ENCODE data around the gene TCIRG1. TPM values are rescaled to one million over a fixed set of nuclear protein-coding genes. Genes with fewer than 3 reads are reported as not detected.

The TCIRG1 gene
- total and polyA plus RNA-seq, 5 experiments from 2014 or later, result 19.9 to 164 (median 24.2) TPM

GRCh38 chr11:68036717-68037239, 2.0 kb upstream of the TCIRG1 start:
- H3K36me3 Mint-ChIP-seq, result peaks cover 0 to 14% (median 0%) of the 10 kb centered on the region in 3 donors
- H3K27me3 Mint-ChIP-seq, result no peaks in the 10 kb centered on the region
- POLR2A ChIA-PET, result interaction anchor here (1.2 to 2.6 kb wide), 2 partner anchors 10 to 174 kb away, joined by 3 to 8 read pairs; no protein-coding TSS in a partner anchor
- ATAC-seq (no peak), DNase-seq (peak in 1 of 10 donors; percentile 28)
- H3K4me1 Mint-ChIP-seq, result peaks cover 15 to 45% (median 41%) of the 10 kb centered on the region in 4 donors
- H3K9me3 Mint-ChIP-seq, result no peaks in the 10 kb centered on the region
- H3K27ac Mint-ChIP-seq, result peak overlapping the region; percentile 66 to 95 (median 88)
- peak overlapping the region in 7 of 10 donors; percentile 20 to 62 (median 51) for H3K4me3 Mint-ChIP-seq

- DNase-seq, result no peak
- H3K4me1 Mint-ChIP-seq, result peaks cover 15 to 43% (median 41%) of the 10 kb centered on the region in 4 donors
- H3K9me3 Mint-ChIP-seq, result no peaks in the 10 kb centered on the region
- H3K27me3 Mint-ChIP-seq, result no peaks in the 10 kb centered on the region
- peak overlapping the region; percentile 66 to 95 (median 88) for H3K27ac Mint-ChIP-seq
- H3K36me3 Mint-ChIP-seq, result peaks cover 0 to 14% (median 0%) of the 10 kb centered on the region in 3 donors
- peak overlapping the region; percentile 42 to 72 (median 57) for H3K4me3 Mint-ChIP-seq
- no peak for ATAC-seq
- POLR2A ChIA-PET, result interaction anchor here (0.5 to 2.6 kb wide), 4 partner anchors 11 to 294 kb away, joined by 3 to 8 read pairs (median 3); no protein-coding TSS in a partner anchor
Measured at GRCh38 chr11:68037411-68038225, 1.2 kb upstream of the TCIRG1 start.

- H3K9me3 Mint-ChIP-seq, result no peaks in the 10 kb centered on the region
- H3K27me3 Mint-ChIP-seq, result no peaks in the 10 kb centered on the region
- DNase-seq (no peak), ATAC-seq (no peak)
- peaks cover 15 to 43% (median 41%) of the 10 kb centered on the region in 4 donors for H3K4me1 Mint-ChIP-seq
- POLR2A ChIA-PET, result interaction anchor here (0.5 to 3.5 kb wide), 7 partner anchors 8 to 293 kb away, joined by 3 to 23 read pairs (median 4); partner anchors contain the start of gene NDUFS8
- H3K4me3 Mint-ChIP-seq, result peak overlapping the region in 7 of 10 donors; percentile 10 to 91 (median 87)
- peak overlapping the region in 6 of 10 donors; percentile 2 to 93 (median 32) for H3K27ac Mint-ChIP-seq
- peaks cover 0 to 14% (median 0%) of the 10 kb centered on the region in 3 donors for H3K36me3 Mint-ChIP-seq
Measured at GRCh38 chr11:68038226-68038717, 553 bp upstream of the TCIRG1 start.

GRCh38 chr11:68039526-68040086, 781 bp downstream of the TCIRG1 start:
- peaks cover 15 to 40% (median 38%) of the 10 kb centered on the region in 4 donors for H3K4me1 Mint-ChIP-seq
- peak overlapping the region; percentile 91 to 97 (median 94) for H3K27ac Mint-ChIP-seq
- DNase-seq, result peak in 1 of 10 donors; percentile 61
- peak overlapping the region; percentile 80 to 96 (median 90) for H3K4me3 Mint-ChIP-seq
- no peaks in the 10 kb centered on the region for H3K9me3 Mint-ChIP-seq
- peak in 1 of 2 donors; percentile 4 for ATAC-seq
- POLR2A ChIA-PET, result interaction anchor here (0.6 to 3.5 kb wide), 7 partner anchors 7 to 172 kb away, joined by 3 to 23 read pairs (median 4); partner anchors contain the start of gene NDUFS8
- H3K27me3 Mint-ChIP-seq, result no peaks in the 10 kb centered on the region
- H3K36me3 Mint-ChIP-seq, result peaks cover 0 to 7% (median 0%) of the 10 kb centered on the region in 3 donors

- POLR2A ChIA-PET, result interaction anchor here (0.6 to 3.5 kb wide), 4 partner anchors 8 to 80 kb away, joined by 3 to 23 read pairs (median 6); partner anchors contain the start of gene NDUFS8
- no peaks in the 10 kb centered on the region for H3K9me3 Mint-ChIP-seq
- ATAC-seq, result peak; percentile 52 to 61
Measured at GRCh38 chr11:68040101-68040956, 1.5 kb downstream of the TCIRG1 start.

GRCh38 chr11:68040957-68041591, 2.2 kb downstream of the TCIRG1 start:
- Mint-ChIP-seq H3K27ac (peak overlapping the region; percentile 92 to 97 (median 94)), H3K4me1 (peaks cover 15 to 39% (median 35%) of the 10 kb centered on the region in 4 donors), H3K4me3 (peak overlapping the region in 9 of 10 donors; percentile 80 to 96 (median 90)), H3K36me3 (peaks cover 0 to 11% (median 0%) of the 10 kb centered on the region in 3 donors), H3K27me3 (no peaks in the 10 kb centered on the region), H3K9me3 (no peaks in the 10 kb centered on the region)
- POLR2A ChIA-PET, result interaction anchor here (2.1 to 3.5 kb wide), 2 partner anchors 10 to 14 kb away, joined by 7 to 23 read pairs; partner anchors contain the start of gene NDUFS8
- DNase-seq (peak in 1 of 10 donors; percentile 63), ATAC-seq (no peak)

More at GRCh38 chr11:68040101-68040956, 1.5 kb downstream of the TCIRG1 start:
- Mint-ChIP-seq H3K27ac (peak overlapping the region; percentile 91 to 97 (median 94)), H3K36me3 (peaks cover 0 to 9% (median 0%) of the 10 kb centered on the region in 3 donors), H3K4me1 (peaks cover 15 to 39% (median 38%) of the 10 kb centered on the region in 4 donors), H3K27me3 (no peaks in the 10 kb centered on the region), H3K4me3 (peak overlapping the region; percentile 80 to 96 (median 90))
- DNase-seq, result peak in 9 of 10 donors; percentile 22 to 69 (median 43)

- peak overlapping the region in 8 of 10 donors; percentile 36 to 94 (median 90) for H3K27ac Mint-ChIP-seq
- DNase-seq (peak in 1 of 10 donors; percentile 57), ATAC-seq (no peak)
- H3K27me3 Mint-ChIP-seq, result no peaks in the 10 kb centered on the region
- H3K4me3 Mint-ChIP-seq, result peak overlapping the region in 8 of 10 donors; percentile 4 to 78 (median 52)
- H3K9me3 Mint-ChIP-seq, result no peaks in the 10 kb centered on the region
- POLR2A ChIA-PET, result interaction anchor here (3.5 kb wide), 1 partner anchor 11 kb away, joined by 23 read pairs; the partner anchor contains the start of gene NDUFS8
- H3K36me3 Mint-ChIP-seq, result peaks cover 0 to 17% (median 0%) of the 10 kb centered on the region in 3 donors
- H3K4me1 Mint-ChIP-seq, result peaks cover 14 to 37% (median 31%) of the 10 kb centered on the region in 4 donors
Measured at GRCh38 chr11:68041617-68042218, 2.9 kb downstream of the TCIRG1 start.

GRCh38 chr11:68042219-68043028, 3.6 kb downstream of the TCIRG1 start:
- DNase-seq (peak in 1 of 10 donors; percentile 35), ATAC-seq (no peak)
- Mint-ChIP-seq H3K27ac (peak overlapping the region in 3 of 10 donors; percentile 18 to 49 (median 25)), H3K36me3 (peaks cover 0 to 17% (median 0%) of the 10 kb centered on the region in 3 donors), H3K4me3 (peak overlapping the region in 2 of 10 donors; percentile 10 to 14), H3K4me1 (peaks cover 9 to 29% (median 24%) of the 10 kb centered on the region in 4 donors), H3K9me3 (no peaks in the 10 kb centered on the region), H3K27me3 (no peaks in the 10 kb centered on the region)
- POLR2A ChIA-PET, result interaction anchor here (0.6 kb wide), 1 partner anchor 162 kb away, joined by 9 read pairs; no protein-coding TSS in a partner anchor

- H3K27me3 Mint-ChIP-seq, result no peaks in the 10 kb centered on the region
- H3K36me3 Mint-ChIP-seq, result peaks cover 0 to 17% (median 0%) of the 10 kb centered on the region in 3 donors
- no peak overlapping the region for H3K27ac Mint-ChIP-seq
- ATAC-seq (no peak), DNase-seq (peak in 1 of 10 donors; percentile 58)
- peaks cover 9 to 25% (median 19%) of the 10 kb centered on the region in 4 donors for H3K4me1 Mint-ChIP-seq
- no peak overlapping the region for H3K4me3 Mint-ChIP-seq
- POLR2A ChIA-PET, result interaction anchor here (0.6 kb wide), 1 partner anchor 161 kb away, joined by 9 read pairs; no protein-coding TSS in a partner anchor
- H3K9me3 Mint-ChIP-seq, result no peaks in the 10 kb centered on the region
Measured at GRCh38 chr11:68043029-68043348, 4.2 kb downstream of the TCIRG1 start.
